Thymus (tissue), 11 donors: ENCODE results near the gene FMNL3. TPM values are rescaled to one million over a fixed set of nuclear protein-coding genes. Genes with fewer than 3 reads are reported as not detected.
"Not testable (repeated sequence)": the region's sequence is repeated elsewhere in the genome, so short reads cannot be mapped to it uniquely, and the experiment has no call there.

ENCODE experiments used
- DNase-seq, 9 donors: peaks; one replicate each; pipeline ENCODE4 v3.0.0-alpha.2; 2013; ENCODE audit warnings: low spot score in 9 of 9, low read depth in 6 of 9, missing footprints in 1 of 9
- H3K27ac ChIP-seq, 2 donors: one replicate each; pipeline ENCODE4 v1.5.1; 2013; ENCODE audit warnings: control low read depth in 1 of 2, low read depth in 1 of 2, low read length in 1 of 2, mild to moderate bottlenecking in 1 of 2, moderate library complexity in 1 of 2
- H3K27me3 ChIP-seq, 2 donors: one replicate each; pipeline ENCODE4 v1.5.1; 2013; ENCODE audit warnings: low read length in 1 of 2; ENCODE audit not compliant: control insufficient read depth in 2 of 2, insufficient read depth in 1 of 2
- H3K36me3 ChIP-seq, 2 donors: one replicate each; pipeline ENCODE4 v1.5.1; 2013; ENCODE audit warnings: low read length in 1 of 2, mild to moderate bottlenecking in 1 of 2, moderate library complexity in 1 of 2; ENCODE audit not compliant: control insufficient read depth in 2 of 2, insufficient read depth in 2 of 2
- H3K4me1 ChIP-seq, 2 donors: one replicate each; pipeline ENCODE4 v1.5.1; 2013; ENCODE audit warnings: low read length in 2 of 2; ENCODE audit not compliant: control insufficient read depth in 2 of 2, insufficient read depth in 2 of 2
- H3K4me3 ChIP-seq, 2 donors: one replicate each; pipeline ENCODE4 v1.5.1; 2013; ENCODE audit warnings: low read length in 2 of 2, control low read depth in 1 of 2, mild to moderate bottlenecking in 1 of 2
- H3K9me3 ChIP-seq, 2 donors: one replicate each; pipeline ENCODE4 v1.5.1; 2013; ENCODE audit warnings: low read length in 1 of 2, mild to moderate bottlenecking in 1 of 2; ENCODE audit not compliant: control insufficient read depth in 2 of 2, insufficient read depth in 1 of 2
- WGBS: extraction: QIAGEN DNeasy Blood & Tissue Kit; methylation state at CpG from one replicate; pipeline ENCODE4 v1.1.7; 2013; 5-methylcytosine and 5-hydroxymethylcytosine counted together
- polyA plus RNA-seq: library from polyadenylated mRNA; stranded (reverse); fragments of 200-250 nt; gene quantifications from one replicate; pipeline ENCODE4 v1.2.3, GENCODE V29; 2013
- total RNA-seq: library from RNA; stranded (reverse); fragments of 120-200 nt; gene quantifications from one replicate; pipeline ENCODE4 v1.2.4, GENCODE V29; 2013
- donor health status: healthy.

The FMNL3 gene
- total and polyA plus RNA-seq, 2 donors = 9.8 to 26.1 TPM

GRCh38 chr12:49741882-49742620 is 34.8 kb upstream of the FMNL3 start:
- peak overlapping the region; percentile 99 for H3K27ac ChIP-seq

GRCh38 chr12:49740930-49741881 is 34.0 kb upstream of the FMNL3 start, which contains the start of gene TMBIM6:
Gene TMBIM6, plus strand, starts transcription at chr12:49741557. Its CDS starts 10,937 bp downstream, at chr12:49752494.
- Histone ChIP-seq H3K27me3 (no peaks in the 10 kb centered on the region), H3K4me1 (peaks cover 6 to 8% of the 10 kb centered on the region in 2 donors), H3K27ac (peak within 1 kb of the TSS; percentile 99), H3K9me3 (no peaks in the 10 kb centered on the region), H3K4me3 (peak within 1 kb of the TSS; percentile 74 to 98), H3K36me3 (peaks cover 0 to 13% of the 10 kb centered on the region in 2 donors)
- DNase-seq = peak; percentile 98 to 100 (median 99)
- WGBS = 6% methylated on average over 50 of the region's 50 CpGs

More at GRCh38 chr12:49741882-49742620, 34.8 kb upstream of the FMNL3 start:
- Histone ChIP-seq H3K9me3 (no peaks in the 10 kb centered on the region), H3K4me3 (peak overlapping the region; percentile 74 to 98), H3K4me1 (peaks cover 6 to 8% of the 10 kb centered on the region in 2 donors), H3K36me3 (peaks cover 4 to 16% of the 10 kb centered on the region in 2 donors), H3K27me3 (no peaks in the 10 kb centered on the region)
- under 1% methylated on average over 35 of the region's 35 CpGs for WGBS
- peak in 8 of 9 donors; percentile 27 to 81 (median 52) for DNase-seq

- not testable (repeated sequence) for DNase-seq, H3K27ac ChIP-seq, H3K4me1 ChIP-seq, H3K27me3 ChIP-seq, H3K4me3 ChIP-seq, H3K9me3 ChIP-seq
- 98% methylated on average over 12 of the region's 12 CpGs for WGBS
- peaks cover 0 to 13% of the 10 kb centered on the region in 2 donors for H3K36me3 ChIP-seq
These were observed 33.1 kb upstream of the FMNL3 start for GRCh38 chr12:49740277-49740676.

GRCh38 chr12:49738721-49739120 is 31.5 kb upstream of the FMNL3 start:
- not testable (repeated sequence) for H3K36me3 ChIP-seq, H3K4me3 ChIP-seq, DNase-seq, H3K27me3 ChIP-seq, H3K4me1 ChIP-seq, H3K27ac ChIP-seq, H3K9me3 ChIP-seq
- 98% methylated on average over 5 of the region's 5 CpGs for WGBS

DNA sequence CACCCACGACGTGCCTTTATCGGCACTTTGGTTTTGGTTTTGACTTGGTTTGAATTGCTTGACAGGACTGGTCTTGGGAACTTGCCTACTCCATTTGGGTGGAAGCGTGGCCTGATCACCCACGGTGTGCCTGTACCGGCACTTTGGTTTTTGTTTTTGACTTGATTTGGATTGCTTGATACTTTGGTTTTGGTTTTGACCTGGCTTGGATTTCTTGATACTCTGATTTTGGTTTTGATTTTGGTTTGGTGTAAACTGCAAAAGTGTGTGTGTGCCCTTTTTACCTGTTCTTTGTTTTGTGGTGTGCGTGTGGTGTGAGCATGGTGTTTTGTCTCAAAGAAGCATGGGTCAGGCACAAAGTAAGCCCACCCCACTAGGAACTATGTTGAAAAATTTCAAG is 27.7 kb upstream of the FMNL3 start:
- 95% methylated on average over 7 of the region's 7 CpGs for WGBS
- not testable (repeated sequence) for DNase-seq, H3K4me1 ChIP-seq, H3K9me3 ChIP-seq, H3K27me3 ChIP-seq, H3K27ac ChIP-seq, H3K36me3 ChIP-seq, H3K4me3 ChIP-seq

GRCh38 chr12:49733219-49734017 is 26.2 kb upstream of the FMNL3 start:
- no peaks in the 10 kb centered on the region for H3K4me1 ChIP-seq
- H3K9me3 ChIP-seq = no peaks in the 10 kb centered on the region
- H3K36me3 ChIP-seq = no peaks in the 10 kb centered on the region
- no peak for DNase-seq
- H3K4me3 ChIP-seq = no peak overlapping the region
- H3K27ac ChIP-seq = no peak overlapping the region
- 91% methylated on average over 10 of the region's 10 CpGs for WGBS
- peaks cover 3 to 8% of the 10 kb centered on the region in 2 donors for H3K27me3 ChIP-seq

DNA sequence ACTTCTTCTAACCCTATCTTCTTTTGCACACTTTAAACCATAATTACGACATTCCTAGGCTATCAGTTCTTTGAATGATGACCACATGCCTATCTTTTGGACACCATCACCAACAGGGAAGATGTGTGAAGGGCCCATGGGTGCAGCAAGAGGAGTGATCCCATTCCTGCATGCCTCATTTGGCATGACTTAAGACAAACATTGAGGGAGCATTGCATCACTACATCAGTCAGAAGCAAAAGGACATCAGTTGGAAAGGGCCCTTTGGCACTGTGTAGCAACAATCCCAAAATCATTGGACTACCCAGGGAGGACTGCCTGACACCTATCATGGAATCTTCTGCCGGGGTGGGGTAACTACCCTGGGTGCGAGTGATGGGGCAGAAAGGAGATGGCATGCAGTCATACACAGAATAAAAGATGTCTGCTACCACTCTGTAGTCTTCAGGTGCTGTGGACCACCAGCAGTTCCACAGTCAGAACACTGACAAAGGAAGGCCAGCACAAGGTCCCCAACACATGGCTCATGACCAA is 23.4 kb upstream of the FMNL3 start:
- Histone ChIP-seq H3K4me1 (no peaks in the 10 kb centered on the region), H3K36me3 (no peaks in the 10 kb centered on the region), H3K4me3 (no peak overlapping the region), H3K27ac (no peak overlapping the region), H3K9me3 (no peaks in the 10 kb centered on the region), H3K27me3 (peaks cover 3 to 8% of the 10 kb centered on the region in 2 donors)
- no peak for DNase-seq
- WGBS = 96% methylated on average over 3 of the region's 3 CpGs

DNA sequence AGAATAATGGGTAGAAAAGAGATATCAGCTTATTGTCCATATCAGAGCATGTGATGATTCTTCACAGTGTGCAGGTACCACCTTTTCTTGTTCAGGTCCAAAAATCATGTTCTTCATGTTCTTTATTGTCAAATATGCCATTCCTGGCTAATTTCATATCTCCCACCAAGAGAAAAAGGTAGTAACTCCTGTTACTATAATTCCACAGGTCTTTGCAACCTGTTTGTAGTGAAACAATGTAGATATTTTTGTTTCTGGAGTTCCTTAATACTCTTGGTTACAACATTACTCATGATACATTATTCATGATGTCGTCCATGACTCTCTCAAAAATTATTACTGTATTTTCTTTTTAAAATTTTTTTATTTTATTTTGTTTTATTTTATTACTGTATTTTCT is 22.8 kb upstream of the FMNL3 start:
- Histone ChIP-seq H3K36me3 (no peaks in the 10 kb centered on the region), H3K9me3 (no peaks in the 10 kb centered on the region), H3K4me1 (no peaks in the 10 kb centered on the region), H3K27ac (no peak overlapping the region), H3K27me3 (peaks cover 3 to 8% of the 10 kb centered on the region in 2 donors), H3K4me3 (no peak overlapping the region)
- no peak for DNase-seq
- WGBS = 95% methylated on average over 1 of the region's 1 CpG
